Stimulated activated naive B cell treated with anti-CD40 and anti-IgM and Interleukin-4, amounts not matched to agents 10 μg/mL and 1 μg/mL and 100 μg/mL, for 72 hours (primary cell): Measurements from ENCODE around the gene LNX1.

ENCODE experiments used
- ATAC-seq, 2 donors: fragments of 150-1000 bp; cut with Tn5 transposase; replicated peaks; 2 replicates each; pipeline ENCODE4 v1.10.0; 2021; ENCODE audit warnings: moderate library complexity in 1 of 2
- DNase-seq: peaks from one replicate; pipeline ENCODE4 v3.0.0; 2021
- H3K27ac Mint-ChIP-seq: one replicate; pipeline ENCODE4 v1.8.0; 2022; ENCODE audit warnings: mild to moderate bottlenecking, mixed read lengths
- H3K27me3 Mint-ChIP-seq, 2 donors: one replicate each; pipeline ENCODE4 v1.8.0; 2022; ENCODE audit warnings: mixed read lengths in 2 of 2
- H3K36me3 Mint-ChIP-seq, 2 donors: one replicate each; pipeline ENCODE4 v1.8.0; 2022; ENCODE audit warnings: mixed read lengths in 2 of 2, mild to moderate bottlenecking in 1 of 2
- H3K4me1 Mint-ChIP-seq, 2 donors: one replicate each; pipeline ENCODE4 v1.8.0; 2022; ENCODE audit warnings: mixed read lengths in 2 of 2, mild to moderate bottlenecking in 1 of 2
- H3K4me3 Mint-ChIP-seq, 2 donors: one replicate each; pipeline ENCODE4 v1.8.0; 2022; ENCODE audit warnings: mild to moderate bottlenecking in 2 of 2, mixed read lengths in 2 of 2, moderate library complexity in 1 of 2
- H3K9me3 Mint-ChIP-seq, 2 donors: one replicate each; pipeline ENCODE4 v1.8.0; 2022; ENCODE audit warnings: mixed read lengths in 2 of 2, mild to moderate bottlenecking in 1 of 2

The LNX1 gene

DNA sequence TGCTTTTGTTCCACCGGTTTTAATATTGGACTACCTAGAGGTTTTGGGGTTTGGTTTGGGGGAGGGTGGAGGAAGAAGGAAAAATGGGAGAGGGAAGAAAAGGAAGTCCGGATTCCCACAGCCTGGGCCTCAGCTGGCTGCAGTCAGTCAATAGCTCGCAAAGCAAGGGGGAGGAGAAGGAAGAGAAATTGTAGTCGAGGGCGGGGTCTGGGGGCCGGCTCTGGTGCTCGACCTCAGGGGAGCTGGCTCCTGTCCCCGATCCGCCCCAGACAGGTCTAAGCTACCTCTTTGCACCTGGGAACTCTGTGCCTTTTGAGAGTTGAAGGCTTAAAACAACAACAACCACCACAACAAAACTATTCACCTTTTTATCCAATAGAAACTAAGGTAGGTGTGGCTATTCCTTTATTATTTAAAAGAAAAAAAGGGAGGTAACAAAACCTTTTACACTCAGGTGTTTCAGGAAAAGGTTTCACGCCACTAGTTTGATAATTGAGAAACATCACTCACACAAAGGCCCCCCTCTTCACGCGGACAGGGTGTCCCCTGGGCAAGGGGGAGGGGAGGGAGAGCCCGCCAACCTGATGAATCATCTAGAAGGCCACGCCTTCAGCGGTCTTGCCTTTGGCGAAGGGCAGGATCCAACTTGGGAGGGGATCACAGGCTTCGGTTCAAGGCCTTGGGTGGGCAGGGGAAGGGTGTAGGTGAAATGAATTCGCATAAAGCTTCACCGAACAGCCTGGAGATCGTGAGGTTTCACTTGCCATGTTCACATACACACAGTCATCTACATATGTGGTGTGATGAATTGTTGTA is 1.6 kb upstream of the LNX1 start:
- Mint-ChIP-seq H3K9me3 (no peaks in the 10 kb centered on the region), H3K4me1 (peaks cover 10 to 21% of the 10 kb centered on the region in 2 donors), H3K4me3 (peak overlapping the region; percentile 37 to 67), H3K27ac (no peak overlapping the region), H3K36me3 (no peaks in the 10 kb centered on the region), H3K27me3 (peaks cover 28 to 48% of the 10 kb centered on the region in 2 donors)
- DNase-seq = no peak
- ATAC-seq = peak; percentile 45 to 48

DNA sequence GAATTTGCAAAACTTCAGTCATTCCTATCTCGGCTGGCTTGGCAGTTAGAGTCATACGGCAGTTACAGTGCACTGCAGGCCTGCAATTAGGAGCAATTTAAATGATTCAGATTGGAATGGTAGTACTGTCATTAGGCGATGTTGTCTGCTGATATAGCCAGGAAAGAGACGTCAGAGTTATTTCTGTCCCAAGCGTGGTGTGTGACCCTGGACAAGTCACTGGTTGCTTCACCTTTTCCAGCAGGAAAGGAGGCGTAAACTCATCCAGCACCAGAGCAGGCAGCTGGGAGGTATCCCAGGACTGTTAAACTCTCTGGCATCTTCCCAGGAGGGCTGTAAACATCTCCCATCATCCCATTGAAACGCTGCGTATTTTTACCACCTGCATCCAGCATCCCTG is 836 bp upstream of the LNX1 start:
- no peak for DNase-seq
- Mint-ChIP-seq H3K27me3 (peaks cover 28 to 40% of the 10 kb centered on the region in 2 donors), H3K9me3 (no peaks in the 10 kb centered on the region), H3K27ac (no peak overlapping the region), H3K36me3 (no peaks in the 10 kb centered on the region), H3K4me3 (peak overlapping the region in 1 of 2 donors; percentile 67), H3K4me1 (peaks cover 10 to 21% of the 10 kb centered on the region in 2 donors)
- no peak for ATAC-seq

- H3K36me3 Mint-ChIP-seq = no peaks in the 10 kb centered on the region
- H3K27ac Mint-ChIP-seq = no peak overlapping the region
- H3K4me3 Mint-ChIP-seq = no peak overlapping the region
- H3K4me1 Mint-ChIP-seq = peaks cover 10 to 21% of the 10 kb centered on the region in 2 donors
- DNase-seq = no peak
- H3K27me3 Mint-ChIP-seq = peaks cover 28 to 34% of the 10 kb centered on the region in 2 donors
- H3K9me3 Mint-ChIP-seq = no peaks in the 10 kb centered on the region
- no peak for ATAC-seq
These were observed 1.1 kb downstream of the LNX1 start for GRCh38 chr4:53590187-53590586.

GRCh38 chr4:53589511-53589910 is 1.8 kb downstream of the LNX1 start:
- Mint-ChIP-seq H3K27ac (no peak overlapping the region), H3K27me3 (peaks cover 28 to 30% of the 10 kb centered on the region in 2 donors), H3K4me1 (peaks cover 10 to 21% of the 10 kb centered on the region in 2 donors), H3K36me3 (no peaks in the 10 kb centered on the region), H3K4me3 (no peak overlapping the region), H3K9me3 (no peaks in the 10 kb centered on the region)
- ATAC-seq = no peak
- DNase-seq = no peak

- Mint-ChIP-seq H3K27ac (no peak overlapping the region), H3K36me3 (no peaks in the 10 kb centered on the region), H3K9me3 (no peaks in the 10 kb centered on the region), H3K4me3 (no peak overlapping the region), H3K4me1 (peaks cover 6 to 8% of the 10 kb centered on the region in 2 donors), H3K27me3 (peaks cover 17 to 30% of the 10 kb centered on the region in 2 donors)
- no peak for ATAC-seq
- no peak for DNase-seq
These were observed 4.2 kb downstream of the LNX1 start for GRCh38 chr4:53587135-53587534.

DNA sequence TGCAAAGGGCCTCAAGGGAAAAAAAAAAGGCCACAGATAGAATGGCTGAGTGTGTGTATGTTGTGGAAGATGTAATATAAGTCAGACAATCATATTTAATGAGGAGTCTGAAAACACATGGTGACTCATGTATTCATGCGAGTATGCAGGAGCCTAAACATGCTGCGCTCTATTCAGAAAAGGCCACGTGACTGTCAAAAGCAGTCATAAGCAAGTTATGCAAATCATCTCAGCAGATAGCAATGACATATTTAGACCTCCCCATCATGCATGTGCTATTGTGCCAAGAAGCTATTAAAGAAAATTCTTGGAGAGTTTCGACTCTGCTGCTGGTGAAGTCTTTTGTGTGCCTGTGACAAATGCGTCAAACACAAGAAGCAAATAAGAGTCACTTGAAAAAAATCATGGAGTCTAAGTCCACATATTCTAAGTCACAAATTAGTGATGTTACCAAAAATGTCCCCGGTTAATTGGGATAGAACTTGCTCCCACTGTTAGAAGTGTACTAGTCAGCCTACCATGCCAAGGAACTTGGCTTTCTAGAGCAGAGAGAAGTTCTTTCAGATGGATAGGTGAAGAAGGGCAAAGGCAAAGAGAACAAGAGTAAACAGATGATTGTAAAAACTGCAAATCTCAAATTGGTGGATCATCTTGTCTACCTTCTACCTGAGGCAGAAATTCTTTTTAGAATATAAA is 5.0 kb downstream of the LNX1 start:
- no peaks in the 10 kb centered on the region for H3K36me3 Mint-ChIP-seq
- ATAC-seq = no peak
- DNase-seq = no peak

GRCh38 chr4:53584658-53585057 is 6.6 kb downstream of the LNX1 start:
- Mint-ChIP-seq H3K27me3 (peaks cover 0 to 16% of the 10 kb centered on the region in 2 donors), H3K4me3 (no peak overlapping the region), H3K36me3 (no peaks in the 10 kb centered on the region), H3K27ac (no peak overlapping the region), H3K4me1 (no peaks in the 10 kb centered on the region), H3K9me3 (peaks cover 0 to 3% of the 10 kb centered on the region in 2 donors)
- ATAC-seq = no peak
- no peak for DNase-seq

More for the DNA sequence above, 5.0 kb downstream of the LNX1 start:
- Mint-ChIP-seq H3K27me3 (peaks cover 9 to 24% of the 10 kb centered on the region in 2 donors), H3K9me3 (peaks cover 0 to 3% of the 10 kb centered on the region in 2 donors), H3K27ac (no peak overlapping the region), H3K4me1 (peaks cover 2 to 3% of the 10 kb centered on the region in 2 donors), H3K4me3 (no peak overlapping the region)

- H3K4me1 Mint-ChIP-seq = no peaks in the 10 kb centered on the region
- no peak for ATAC-seq
- no peaks in the 10 kb centered on the region for H3K36me3 Mint-ChIP-seq
- no peak for DNase-seq
- H3K4me3 Mint-ChIP-seq = no peak overlapping the region
- H3K27me3 Mint-ChIP-seq = peaks cover 0 to 16% of the 10 kb centered on the region in 2 donors
- H3K27ac Mint-ChIP-seq = no peak overlapping the region
- H3K9me3 Mint-ChIP-seq = peaks cover 0 to 3% of the 10 kb centered on the region in 2 donors
These were observed 7.8 kb downstream of the LNX1 start for GRCh38 chr4:53583513-53583912.

DNA sequence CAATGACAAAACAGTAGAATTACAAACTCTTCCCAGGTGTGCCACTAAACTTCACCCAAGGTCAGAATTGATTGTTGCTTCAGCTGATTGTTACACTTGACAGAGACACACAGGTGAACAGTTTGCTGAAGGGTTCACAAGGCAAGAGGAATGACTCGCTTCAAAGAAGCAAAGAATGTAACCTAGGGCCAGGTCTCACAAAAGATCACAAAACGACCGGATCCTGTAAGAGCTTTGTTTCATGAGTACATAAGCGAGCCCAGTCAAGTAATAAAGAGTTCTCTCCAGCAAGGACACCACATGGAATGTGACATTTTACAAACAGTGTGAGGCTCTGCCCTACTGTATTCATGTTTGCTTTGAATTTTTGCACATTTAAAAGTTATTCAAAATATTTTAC is 9.1 kb downstream of the LNX1 start:
- peaks cover 0 to 12% of the 10 kb centered on the region in 2 donors for H3K27me3 Mint-ChIP-seq

DNA sequence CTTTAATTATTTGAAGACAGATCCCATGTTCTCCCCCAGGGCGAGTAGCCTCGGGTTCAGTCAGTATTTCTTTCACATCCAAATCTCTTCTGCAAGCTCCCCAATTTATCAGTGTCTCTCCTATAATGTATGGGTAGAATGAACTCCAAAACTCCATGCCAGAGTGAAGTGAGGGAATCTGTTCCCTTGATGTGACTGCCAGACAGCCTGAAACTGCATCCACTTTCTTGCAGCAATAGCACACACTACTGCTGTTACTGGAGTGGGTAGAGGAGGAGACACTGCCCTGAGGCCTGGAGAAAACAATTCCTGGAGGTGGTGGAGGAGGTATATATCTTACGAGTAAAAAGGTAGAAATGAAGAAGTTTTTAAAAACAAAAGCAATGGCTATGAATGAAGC is 11.0 kb downstream of the LNX1 start:
- DNase-seq (no peak), ATAC-seq (no peak)
- Mint-ChIP-seq H3K27ac (no peak overlapping the region), H3K4me3 (no peak overlapping the region), H3K9me3 (peaks cover 0 to 3% of the 10 kb centered on the region in 2 donors), H3K27me3 (peaks cover 0 to 12% of the 10 kb centered on the region in 2 donors), H3K36me3 (no peaks in the 10 kb centered on the region), H3K4me1 (no peaks in the 10 kb centered on the region)

More for the DNA sequence above, 9.1 kb downstream of the LNX1 start:
- Mint-ChIP-seq H3K9me3 (peaks cover 0 to 3% of the 10 kb centered on the region in 2 donors), H3K4me1 (no peaks in the 10 kb centered on the region), H3K4me3 (no peak overlapping the region), H3K27ac (no peak overlapping the region), H3K36me3 (no peaks in the 10 kb centered on the region)
- DNase-seq = no peak
- ATAC-seq = no peak

DNA sequence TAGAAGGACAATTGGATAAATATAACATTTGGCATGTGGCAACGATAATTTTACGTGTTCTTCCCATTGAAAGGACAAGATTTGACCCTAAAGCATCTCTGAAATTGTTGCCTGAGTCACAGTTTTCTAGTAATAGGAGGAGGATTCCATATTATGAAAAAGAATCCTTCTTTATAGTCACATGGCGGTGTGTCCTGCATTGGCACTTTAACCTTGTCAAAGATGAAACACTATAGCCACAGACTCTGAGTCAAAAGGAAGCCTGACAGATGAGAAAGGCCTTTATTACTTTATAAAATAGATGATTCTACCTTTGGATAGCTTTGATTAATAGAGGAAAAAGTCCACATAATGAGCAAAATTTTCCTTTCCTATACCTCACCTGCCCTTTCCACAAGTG is 11.5 kb downstream of the LNX1 start:
- Mint-ChIP-seq H3K27ac (no peak overlapping the region), H3K27me3 (peaks cover 0 to 12% of the 10 kb centered on the region in 2 donors)

DNA sequence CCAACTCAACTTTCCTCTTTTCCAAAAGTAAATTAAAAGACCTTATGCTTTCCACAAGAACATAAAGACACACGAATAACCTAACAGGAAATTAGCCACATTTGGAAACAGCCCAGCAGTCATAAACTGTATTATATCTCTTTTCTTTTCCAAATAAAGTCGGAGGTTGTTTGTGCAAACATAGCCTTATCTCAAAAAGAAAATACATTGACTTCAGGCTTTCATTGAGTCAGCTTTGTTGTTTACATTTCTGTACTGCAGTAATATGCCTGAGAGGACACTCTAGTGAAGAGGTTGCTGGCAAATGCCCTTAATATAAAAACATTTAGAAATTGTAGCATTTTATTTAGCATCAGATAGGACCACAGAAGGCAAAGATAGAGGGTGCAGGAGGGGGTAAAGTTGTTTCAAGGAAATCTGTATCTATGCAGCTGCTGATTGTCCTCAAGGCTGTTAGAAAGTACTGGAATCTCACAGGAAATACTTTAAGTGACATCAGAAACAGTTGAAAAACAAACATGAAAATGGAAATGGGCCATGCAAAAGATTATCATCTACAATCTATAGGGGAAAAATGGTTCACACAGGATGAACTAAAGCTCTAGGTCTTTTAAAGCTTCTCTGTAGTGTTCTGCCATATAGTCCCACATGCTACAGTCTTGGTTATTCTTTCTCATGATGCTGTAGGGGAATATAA is 14.5 kb downstream of the LNX1 start:
- Mint-ChIP-seq H3K36me3 (no peaks in the 10 kb centered on the region), H3K9me3 (peaks cover 0 to 3% of the 10 kb centered on the region in 2 donors), H3K27ac (no peak overlapping the region), H3K4me3 (no peak overlapping the region), H3K27me3 (peaks cover 0 to 3% of the 10 kb centered on the region in 2 donors), H3K4me1 (no peaks in the 10 kb centered on the region)
- no peak for ATAC-seq
- DNase-seq = no peak

More for the DNA sequence above, 11.5 kb downstream of the LNX1 start:
- Mint-ChIP-seq H3K4me3 (no peak overlapping the region), H3K4me1 (no peaks in the 10 kb centered on the region), H3K9me3 (peaks cover 0 to 3% of the 10 kb centered on the region in 2 donors), H3K36me3 (no peaks in the 10 kb centered on the region)
- ATAC-seq (no peak), DNase-seq (no peak)

- H3K27ac Mint-ChIP-seq = no peak overlapping the region
- H3K36me3 Mint-ChIP-seq = no peaks in the 10 kb centered on the region
- no peaks in the 10 kb centered on the region for H3K9me3 Mint-ChIP-seq
- H3K27me3 Mint-ChIP-seq = no peaks in the 10 kb centered on the region
- H3K4me3 Mint-ChIP-seq = no peak overlapping the region
- no peak for ATAC-seq
- H3K4me1 Mint-ChIP-seq = no peaks in the 10 kb centered on the region
- DNase-seq = no peak
These were observed 15.1 kb downstream of the LNX1 start for GRCh38 chr4:53576071-53576617.

DNA sequence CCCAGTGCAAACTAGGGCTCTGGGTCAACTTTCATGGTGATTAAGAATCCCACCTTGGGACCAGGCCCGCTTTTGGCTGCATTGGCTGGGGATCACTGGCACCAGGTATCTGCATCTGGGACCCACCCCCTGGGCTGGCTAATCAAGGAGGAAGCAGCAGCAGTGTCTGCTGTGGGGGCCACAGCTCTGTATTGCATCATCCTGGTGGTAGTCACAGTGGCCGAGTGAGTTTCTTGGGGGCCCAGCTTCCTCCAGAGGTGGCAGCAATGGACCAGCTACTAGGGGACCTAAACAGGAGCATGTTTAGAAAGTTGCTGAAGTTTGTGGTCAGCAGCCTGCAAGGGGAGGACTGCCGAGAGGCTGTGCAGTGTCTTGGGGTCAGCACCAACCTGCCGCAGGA is 15.7 kb downstream of the LNX1 start:
- no peak for DNase-seq
- H3K36me3 Mint-ChIP-seq = no peaks in the 10 kb centered on the region
- ATAC-seq = no peak
- no peak overlapping the region for H3K4me3 Mint-ChIP-seq
- H3K9me3 Mint-ChIP-seq = no peaks in the 10 kb centered on the region
- no peaks in the 10 kb centered on the region for H3K4me1 Mint-ChIP-seq
- H3K27ac Mint-ChIP-seq = no peak overlapping the region
- H3K27me3 Mint-ChIP-seq = no peaks in the 10 kb centered on the region
